ENCODE results near the gene REG4. TPM values are rescaled to one million over a fixed set of nuclear protein-coding genes. Genes with fewer than 3 reads are reported as not detected.

The REG4 gene
- total RNA-seq, 1 experiment from 2014 or later, result not detected

DNA sequence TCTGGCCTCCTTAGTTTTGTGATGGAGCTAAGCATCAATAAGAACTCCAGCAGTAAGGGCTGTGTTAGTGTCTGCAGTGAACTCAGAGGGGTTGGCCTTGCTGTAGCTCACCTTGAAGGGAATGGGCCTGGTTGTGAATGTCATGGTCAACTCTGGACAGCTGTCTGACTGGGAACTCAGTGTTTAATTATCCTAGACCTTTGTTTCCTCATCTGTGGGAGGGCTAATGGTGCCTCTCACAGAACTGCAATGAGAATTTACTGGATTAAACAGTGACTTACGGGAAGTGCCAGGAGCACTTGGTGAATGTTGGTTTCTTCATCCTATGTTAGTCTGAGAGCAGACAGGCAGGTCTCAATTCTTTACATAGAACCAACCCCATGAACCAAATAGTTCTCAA is 66.2 kb downstream of the REG4 start:
- BruUV-seq (replicated peaks), result no TSS peak
- intact Hi-C loops (cut with micrococcal nuclease; ENCODE audit: unreplicated experiment), result no loop called here
- in situ Hi-C loops (cut with HindIII; ENCODE audit: low pct_unique_long_range_greater_than_20kb, low sequenced_read_pairs), result no loop called here

DNA sequence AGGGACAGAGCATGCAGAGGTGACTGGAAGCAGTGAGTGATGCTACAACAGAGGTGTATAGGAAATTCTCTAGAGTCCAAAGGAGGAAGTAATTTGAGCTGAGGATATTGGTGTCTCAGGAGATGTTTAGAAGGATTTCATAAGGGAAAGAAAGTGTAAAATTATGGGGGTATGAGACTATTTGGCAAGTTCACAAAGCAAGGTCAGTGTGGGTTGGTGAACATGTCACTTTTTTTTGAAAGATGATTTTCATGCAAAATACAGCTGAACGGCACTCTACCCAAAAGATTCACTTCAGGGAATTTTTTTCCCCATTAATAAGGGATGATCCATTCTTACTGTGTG is 66.7 kb downstream of the REG4 start:
- Histone ChIP-seq H3K4me3 (ENCODE audit: low read depth in 2 of 2, low read length in 2 of 2) (no peak overlapping the region), H3K9me3 (ENCODE audit: control insufficient read depth, insufficient read depth, low read depth, low read length) (no peaks in the 10 kb centered on the region), H3K4me1 (ENCODE audit: control insufficient read depth, insufficient read depth, low read length) (no peaks in the 10 kb centered on the region), H3K27ac (ENCODE audit: low read length) (no peak overlapping the region), H3K36me3 (ENCODE audit: control insufficient read depth, insufficient read depth, low read length) (no peaks in the 10 kb centered on the region; the same call in 1 of the 2 replicates), H3K27me3 (ENCODE audit: control insufficient read depth, insufficient read depth, low read length) (peaks cover 3% of the 10 kb centered on the region; the same call in 1 of the 2 replicates)
- no TSS peak for BruUV-seq (replicated peaks)
- no peak for TF ChIP-seq SIN3A (IDR thresholded peaks at IDR 0.05; ENCODE audit: borderline replicate concordance, insufficient read depth, low read depth, low read length)
- TF ChIP-seq REST (IDR thresholded peaks at IDR 0.05; ENCODE audit: insufficient read depth in 1 of 2, low read depth in 2 of 2, low read length in 1 of 2), result no peak
- no peak for TF ChIP-seq TCF7L2 (IDR thresholded peaks at IDR 0.05; ENCODE audit: low read depth, low read length)
- no peak for TF ChIP-seq CTCF (IDR thresholded peaks at IDR 0.05)
- TF ChIP-seq POLR2AphosphoS5 (IDR thresholded peaks at IDR 0.05; ENCODE audit: low read depth, low read length), result no peak
- intact Hi-C loops (cut with micrococcal nuclease; ENCODE audit: unreplicated experiment) (no loop called here), in situ Hi-C loops (cut with HindIII; ENCODE audit: low pct_unique_long_range_greater_than_20kb, low sequenced_read_pairs) (no loop called here)
- DNase-seq (ENCODE audit: low read depth, low spot score) (no peak), ATAC-seq (no peak)
- POLR2A ChIA-PET, result no interaction called here
- CTCF ChIA-PET, result no interaction called here

More for the DNA sequence above, 66.2 kb downstream of the REG4 start:
- Histone ChIP-seq H3K4me3 (ENCODE audit: low read depth in 2 of 2, low read length in 2 of 2) (no peak overlapping the region), H3K27ac (ENCODE audit: low read length) (no peak overlapping the region), H3K4me1 (ENCODE audit: control insufficient read depth, insufficient read depth, low read length) (no peaks in the 10 kb centered on the region), H3K9me3 (ENCODE audit: control insufficient read depth, insufficient read depth, low read depth, low read length) (no peaks in the 10 kb centered on the region), H3K36me3 (ENCODE audit: control insufficient read depth, insufficient read depth, low read length) (no peaks in the 10 kb centered on the region; the same call in 1 of the 2 replicates), H3K27me3 (ENCODE audit: control insufficient read depth, insufficient read depth, low read length) (peaks cover 5% of the 10 kb centered on the region; the same call in 1 of the 2 replicates)
- ChIA-PET CTCF (no interaction called here), POLR2A (no interaction called here)
- DNase-seq (ENCODE audit: low read depth, low spot score) (no peak), ATAC-seq (no peak)
- TF ChIP-seq SIN3A (IDR thresholded peaks at IDR 0.05; ENCODE audit: borderline replicate concordance, insufficient read depth, low read depth, low read length), result no peak
- no peak for TF ChIP-seq POLR2AphosphoS5 (IDR thresholded peaks at IDR 0.05; ENCODE audit: low read depth, low read length)
- TF ChIP-seq REST (IDR thresholded peaks at IDR 0.05; ENCODE audit: insufficient read depth in 1 of 2, low read depth in 2 of 2, low read length in 1 of 2), result no peak
- no peak for TF ChIP-seq TCF7L2 (IDR thresholded peaks at IDR 0.05; ENCODE audit: low read depth, low read length)
- TF ChIP-seq CTCF (IDR thresholded peaks at IDR 0.05), result no peak

Other genes starting within 250 kb of the REG4 start
- 7.1 TPM for gene ZNF697, start 163.2 kb downstream of the REG4 start, total RNA-seq (2021; ENCODE audit: unreplicated experiment)
- gene PHGDH, start 99.5 kb downstream of the REG4 start, total RNA-seq (2021; ENCODE audit: unreplicated experiment), result 82.0 TPM
- 0.33 TPM for gene HMGCS2, start 42.6 kb downstream of the REG4 start, total RNA-seq (2021; ENCODE audit: unreplicated experiment)
- gene ADAM30, start 85.1 kb upstream of the REG4 start, total RNA-seq (2021; ENCODE audit: unreplicated experiment), result not detected

Data from Panc1 (cell line).